Measurements from ENCODE around the gene STBD1. TPM values are rescaled to one million over a fixed set of nuclear protein-coding genes. Genes with fewer than 3 reads are reported as not detected.

The STBD1 gene
- polyA plus RNA-seq, 1 of the 3 experiments (the other 2 are of a cell fraction), result 1.6 TPM

DNA sequence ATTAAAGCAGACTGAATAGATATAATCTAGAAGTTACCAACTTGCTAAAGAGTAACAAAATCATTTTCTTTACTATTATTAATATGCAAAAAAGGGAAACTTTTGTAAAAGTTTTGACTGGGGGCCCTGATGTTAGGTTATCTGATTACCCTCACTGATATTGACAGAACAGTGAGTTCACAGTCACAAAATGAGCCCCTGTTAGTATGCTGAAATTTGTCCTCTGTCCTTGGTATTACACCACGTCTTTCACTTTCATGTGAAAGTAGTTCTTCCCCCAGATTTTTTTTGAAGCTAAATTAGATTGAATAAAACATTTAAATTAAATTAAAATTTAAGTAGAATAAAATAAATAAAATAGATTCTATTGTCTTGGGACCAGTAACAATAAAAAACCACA is 5.9 kb downstream of the STBD1 start:
- Histone ChIP-seq H3K4me3 (ENCODE audit: low read depth in 2 of 2, low read length in 1 of 2) (no peak overlapping the region), H3K9me3 (0 out of 2 replicates have a peak, but pooled peaks cover 3% of the 10 kb centered on the region), H3K27me3 (ENCODE audit: insufficient read depth) (no peaks in the 10 kb centered on the region), H3K36me3 (replicated peaks in 1 of 2; ENCODE audit: control insufficient read depth in 1 of 2, insufficient read depth in 2 of 2, low read length in 1 of 2) (peaks cover 10 to 16% of the 10 kb centered on the region in 2 experiments), H4K20me1 (ENCODE audit: insufficient read depth) (no peaks in the 10 kb centered on the region), H3K4me2 (no peak overlapping the region), H3F3A (replicated peaks; ENCODE audit: insufficient read depth) (no peaks in the 10 kb centered on the region), H3K4me1 (ENCODE audit: control insufficient read depth in 1 of 2, insufficient read depth in 2 of 2, low read depth in 1 of 2, low read length in 1 of 2) (peaks cover 0 to 28% of the 10 kb centered on the region in 2 experiments; a peak in 2 of 4 replicates), H3K9me2 (no peaks in the 10 kb centered on the region), H2AFZ (ENCODE audit: low read depth) (no peak overlapping the region), H3K9ac (no peak overlapping the region), H3K27ac (ENCODE audit: low read depth in 2 of 2, low read length in 1 of 2) (no peak overlapping the region), H3K79me2 (ENCODE audit: insufficient read depth) (peaks cover 14% of the 10 kb centered on the region; the same call in 1 of the 2 replicates)
- ChIA-PET POLR2A (no interaction called here), CTCF (interaction anchor here (0.9 to 1.5 kb wide), 2 partner anchors 12 to 43 kb away, joined by 3 read pairs; no protein-coding TSS in a partner anchor)
- no peak for TF ChIP-seq RXRA (IDR thresholded peaks at IDR 0.05; ENCODE audit: borderline replicate concordance, low read depth)
- TF ChIP-seq RFX5 (IDR thresholded peaks at IDR 0.05; ENCODE audit: low read length), result no peak
- no peak for TF ChIP-seq TCF12 (IDR thresholded peaks at IDR 0.05)
- TF ChIP-seq FOXJ3 (CRISPR knock-in tag; IDR thresholded peaks at IDR 0.05), result no peak
- TF ChIP-seq, protein P1, sequence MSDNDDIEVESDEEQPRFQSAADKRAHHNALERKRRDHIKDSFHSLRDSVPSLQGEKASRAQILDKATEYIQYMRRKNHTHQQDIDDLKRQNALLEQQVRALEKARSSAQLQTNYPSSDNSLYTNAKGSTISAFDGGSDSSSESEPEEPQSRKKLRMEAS (IDR thresholded peaks at IDR 0.05; ENCODE audit: low read depth), result no peak
- TF ChIP-seq TEAD4 (IDR thresholded peaks at IDR 0.05; ENCODE audit: borderline replicate concordance, insufficient read depth), result no peak
- TF ChIP-seq EZH2phosphoT487 (IDR thresholded peaks at IDR 0.05; ENCODE audit: borderline replicate concordance, low read depth), result no peak
- WGBS (ENCODE audit: low lambda C conversion rate), result 41% methylated on average over 1 of the region's 1 CpG
- DNase-seq, result no peak

DNA sequence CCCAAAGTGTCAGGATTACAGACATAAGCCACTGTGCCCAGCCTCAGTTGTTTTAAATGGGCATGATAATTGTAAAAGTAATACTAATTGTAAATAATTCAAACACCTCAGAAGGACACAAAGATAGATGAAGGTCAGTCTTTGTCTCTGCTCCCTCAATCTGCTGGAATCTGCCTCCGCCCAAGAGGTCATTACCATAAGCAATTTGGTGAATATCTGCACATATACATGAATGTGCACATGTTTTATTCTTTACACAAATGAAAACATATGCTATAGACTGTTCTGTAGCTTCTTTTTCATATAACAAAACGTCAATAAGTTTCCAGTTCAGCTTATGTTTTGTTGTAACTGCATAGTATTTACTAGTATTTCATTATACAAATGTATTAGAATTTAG is 7.0 kb downstream of the STBD1 start:
- no peak overlapping the region for H3K27ac ChIP-seq (ENCODE audit: low read depth in 2 of 2, low read length in 1 of 2)
- CTCF ChIA-PET, result interaction anchor here (0.9 to 1.5 kb wide), 3 partner anchors 42 to 134 kb away, joined by 3 to 4 read pairs (median 3); no protein-coding TSS in a partner anchor
- H3K4me2 ChIP-seq, result no peak overlapping the region
- H3F3A ChIP-seq (replicated peaks; ENCODE audit: insufficient read depth), result no peaks in the 10 kb centered on the region
- H3K9ac ChIP-seq, result no peak overlapping the region
- 0 out of 2 replicates have a peak, but pooled peaks cover 3% of the 10 kb centered on the region for H3K9me3 ChIP-seq
- H3K27me3 ChIP-seq (ENCODE audit: insufficient read depth), result no peaks in the 10 kb centered on the region
- H3K36me3 ChIP-seq (replicated peaks in 1 of 2; ENCODE audit: control insufficient read depth in 1 of 2, insufficient read depth in 2 of 2, low read length in 1 of 2), result peaks cover 10 to 16% of the 10 kb centered on the region in 2 experiments
- TF ChIP-seq, protein P2, sequence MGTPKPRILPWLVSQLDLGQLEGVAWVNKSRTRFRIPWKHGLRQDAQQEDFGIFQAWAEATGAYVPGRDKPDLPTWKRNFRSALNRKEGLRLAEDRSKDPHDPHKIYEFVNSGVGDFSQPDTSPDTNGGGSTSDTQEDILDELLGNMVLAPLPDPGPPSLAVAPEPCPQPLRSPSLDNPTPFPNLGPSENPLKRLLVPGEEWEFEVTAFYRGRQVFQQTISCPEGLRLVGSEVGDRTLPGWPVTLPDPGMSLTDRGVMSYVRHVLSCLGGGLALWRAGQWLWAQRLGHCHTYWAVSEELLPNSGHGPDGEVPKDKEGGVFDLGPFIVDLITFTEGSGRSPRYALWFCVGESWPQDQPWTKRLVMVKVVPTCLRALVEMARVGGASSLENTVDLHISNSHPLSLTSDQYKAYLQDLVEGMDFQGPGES (IDR thresholded peaks at IDR 0.05; ENCODE audit: low read depth, low read length), result no peak
- TF ChIP-seq JUND (IDR thresholded peaks at IDR 0.05) (no peak), MEF2A (IDR thresholded peaks at IDR 0.05; ENCODE audit: borderline replicate concordance, low read depth) (no peak), RCOR1 (IDR thresholded peaks at IDR 0.05; ENCODE audit: low read length) (no peak), RAD21 (IDR thresholded peaks at IDR 0.05; ENCODE audit: low read length) (no peak), FOSL2 (IDR thresholded peaks at IDR 0.05; ENCODE audit: borderline replicate concordance, low read depth) (no peak), MXI1 (IDR thresholded peaks at IDR 0.05; ENCODE audit: low read depth, low read length) (no peak), EP300 (IDR thresholded peaks at IDR 0.05; ENCODE audit: borderline replicate concordance in 1 of 2, low read depth in 1 of 2, low read length in 1 of 2) (no peak), YY1 (IDR thresholded peaks at IDR 0.05; ENCODE audit: low read depth) (no peak), RXRA (IDR thresholded peaks at IDR 0.05; ENCODE audit: borderline replicate concordance, low read depth) (no peak)
- TF ChIP-seq, protein P3, sequence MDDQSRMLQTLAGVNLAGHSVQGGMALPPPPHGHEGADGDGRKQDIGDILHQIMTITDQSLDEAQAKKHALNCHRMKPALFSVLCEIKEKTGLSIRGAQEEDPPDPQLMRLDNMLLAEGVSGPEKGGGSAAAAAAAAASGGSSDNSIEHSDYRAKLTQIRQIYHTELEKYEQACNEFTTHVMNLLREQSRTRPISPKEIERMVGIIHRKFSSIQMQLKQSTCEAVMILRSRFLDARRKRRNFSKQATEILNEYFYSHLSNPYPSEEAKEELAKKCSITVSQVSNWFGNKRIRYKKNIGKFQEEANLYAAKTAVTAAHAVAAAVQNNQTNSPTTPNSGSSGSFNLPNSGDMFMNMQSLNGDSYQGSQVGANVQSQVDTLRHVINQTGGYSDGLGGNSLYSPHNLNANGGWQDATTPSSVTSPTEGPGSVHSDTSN (IDR thresholded peaks at IDR 0.05), result no peak
- TF ChIP-seq, protein P4, sequence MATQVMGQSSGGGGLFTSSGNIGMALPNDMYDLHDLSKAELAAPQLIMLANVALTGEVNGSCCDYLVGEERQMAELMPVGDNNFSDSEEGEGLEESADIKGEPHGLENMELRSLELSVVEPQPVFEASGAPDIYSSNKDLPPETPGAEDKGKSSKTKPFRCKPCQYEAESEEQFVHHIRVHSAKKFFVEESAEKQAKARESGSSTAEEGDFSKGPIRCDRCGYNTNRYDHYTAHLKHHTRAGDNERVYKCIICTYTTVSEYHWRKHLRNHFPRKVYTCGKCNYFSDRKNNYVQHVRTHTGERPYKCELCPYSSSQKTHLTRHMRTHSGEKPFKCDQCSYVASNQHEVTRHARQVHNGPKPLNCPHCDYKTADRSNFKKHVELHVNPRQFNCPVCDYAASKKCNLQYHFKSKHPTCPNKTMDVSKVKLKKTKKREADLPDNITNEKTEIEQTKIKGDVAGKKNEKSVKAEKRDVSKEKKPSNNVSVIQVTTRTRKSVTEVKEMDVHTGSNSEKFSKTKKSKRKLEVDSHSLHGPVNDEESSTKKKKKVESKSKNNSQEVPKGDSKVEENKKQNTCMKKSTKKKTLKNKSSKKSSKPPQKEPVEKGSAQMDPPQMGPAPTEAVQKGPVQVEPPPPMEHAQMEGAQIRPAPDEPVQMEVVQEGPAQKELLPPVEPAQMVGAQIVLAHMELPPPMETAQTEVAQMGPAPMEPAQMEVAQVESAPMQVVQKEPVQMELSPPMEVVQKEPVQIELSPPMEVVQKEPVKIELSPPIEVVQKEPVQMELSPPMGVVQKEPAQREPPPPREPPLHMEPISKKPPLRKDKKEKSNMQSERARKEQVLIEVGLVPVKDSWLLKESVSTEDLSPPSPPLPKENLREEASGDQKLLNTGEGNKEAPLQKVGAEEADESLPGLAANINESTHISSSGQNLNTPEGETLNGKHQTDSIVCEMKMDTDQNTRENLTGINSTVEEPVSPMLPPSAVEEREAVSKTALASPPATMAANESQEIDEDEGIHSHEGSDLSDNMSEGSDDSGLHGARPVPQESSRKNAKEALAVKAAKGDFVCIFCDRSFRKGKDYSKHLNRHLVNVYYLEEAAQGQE (IDR thresholded peaks at IDR 0.05; ENCODE audit: low read depth, low read length), result no peak
- TF ChIP-seq, protein P5, sequence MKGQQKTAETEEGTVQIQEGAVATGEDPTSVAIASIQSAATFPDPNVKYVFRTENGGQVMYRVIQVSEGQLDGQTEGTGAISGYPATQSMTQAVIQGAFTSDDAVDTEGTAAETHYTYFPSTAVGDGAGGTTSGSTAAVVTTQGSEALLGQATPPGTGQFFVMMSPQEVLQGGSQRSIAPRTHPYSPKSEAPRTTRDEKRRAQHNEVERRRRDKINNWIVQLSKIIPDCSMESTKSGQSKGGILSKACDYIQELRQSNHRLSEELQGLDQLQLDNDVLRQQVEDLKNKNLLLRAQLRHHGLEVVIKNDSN (IDR thresholded peaks at IDR 0.05; ENCODE audit: borderline replicate concordance, low read depth), result no peak
- 56% methylated on average over 2 of the region's 2 CpGs for WGBS (ENCODE audit: low lambda C conversion rate)
- POLR2A ChIA-PET, result no interaction called here
- H4K20me1 ChIP-seq (ENCODE audit: insufficient read depth), result no peaks in the 10 kb centered on the region
- H3K4me3 ChIP-seq (ENCODE audit: low read depth in 2 of 2, low read length in 1 of 2), result no peak overlapping the region
- no peak overlapping the region for H2AFZ ChIP-seq (ENCODE audit: low read depth)
- peaks cover 4% of the 10 kb centered on the region; the same call in 1 of the 2 replicates for H3K79me2 ChIP-seq (ENCODE audit: insufficient read depth)
- no peaks in the 10 kb centered on the region for H3K9me2 ChIP-seq
- no peak for DNase-seq
- peaks cover 0 to 19% of the 10 kb centered on the region in 2 experiments; a peak in 2 of 4 replicates for H3K4me1 ChIP-seq (ENCODE audit: control insufficient read depth in 1 of 2, insufficient read depth in 2 of 2, low read depth in 1 of 2, low read length in 1 of 2)
